NCI-H2029 (cell line): Measurements from ENCODE around the gene CAPZB.
"Not testable (repeated sequence)": the region's sequence is repeated elsewhere in the genome, so short reads cannot be mapped to it uniquely, and the experiment has no call there.

Experiments used
- DNase-seq: peaks from one replicate; lab custom pipeline; 2025; lab: John Stamatoyannopoulos, UW

The CAPZB gene

GRCh38 chr1:19497443-19497842 lies 12.1 kb upstream of the CAPZB start:
- not testable (repeated sequence) for DNase-seq

- no peak for DNase-seq
These were observed 11.2 kb upstream of the CAPZB start for GRCh38 chr1:19496527-19496874.

- DNase-seq, result no peak
These were observed 10.6 kb upstream of the CAPZB start for GRCh38 chr1:19495799-19496526.

GRCh38 chr1:19495000-19495656 lies 9.8 kb upstream of the CAPZB start:
- DNase-seq, result no peak

- DNase-seq, result no peak
These were observed 8.2 kb upstream of the CAPZB start for GRCh38 chr1:19493547-19493946.

GRCh38 chr1:19489996-19490395 lies 4.7 kb upstream of the CAPZB start:
- DNase-seq, result no peak

- DNase-seq, result no peak
These were observed 2.8 kb upstream of the CAPZB start for GRCh38 chr1:19488136-19488535.

GRCh38 chr1:19484798-19485361 lies 459 bp downstream of the CAPZB start:
- DNase-seq, result no peak

- DNase-seq, result no peak
These were observed 971 bp downstream of the CAPZB start for GRCh38 chr1:19484338-19484797.

- no peak for DNase-seq
These were observed 1.6 kb downstream of the CAPZB start for GRCh38 chr1:19483691-19484090.

GRCh38 chr1:19483261-19483660 lies 2.1 kb downstream of the CAPZB start:
- no peak for DNase-seq

GRCh38 chr1:19481826-19482398 lies 3.4 kb downstream of the CAPZB start:
- no peak for DNase-seq

GRCh38 chr1:19480282-19480681 lies 5.1 kb downstream of the CAPZB start:
- no peak for DNase-seq

GRCh38 chr1:19479351-19480120 lies 5.8 kb downstream of the CAPZB start:
- no peak for DNase-seq

- DNase-seq, result no peak
These were observed 7.0 kb downstream of the CAPZB start for GRCh38 chr1:19478322-19478721.

GRCh38 chr1:19477284-19478249 lies 7.8 kb downstream of the CAPZB start:
- DNase-seq, result no peak

- DNase-seq, result no peak
These were observed 8.7 kb downstream of the CAPZB start for GRCh38 chr1:19476450-19477190.

- DNase-seq, result no peak
These were observed 10.0 kb downstream of the CAPZB start for GRCh38 chr1:19475296-19475695.

- DNase-seq, result no peak
These were observed 13.2 kb downstream of the CAPZB start for GRCh38 chr1:19472174-19472573.

- DNase-seq, result no peak
These were observed 16.3 kb downstream of the CAPZB start for GRCh38 chr1:19469004-19469403.
